A204.1 (cell line): ENCODE results near the gene NMT2.

Experiments used
- FAIRE-seq: peaks from 2 replicates; lab custom pipeline; 2012; peaks lifted over from hg19 to GRCh38; lab: Jason Lieb, UNC

Gene NMT2

GRCh38 chr10:15092855-15093408, 75.6 kb downstream of the NMT2 start:
- FAIRE-seq: no peak

GRCh38 chr10:15091418-15091817, 77.1 kb downstream of the NMT2 start:
- no peak for FAIRE-seq

DNA sequence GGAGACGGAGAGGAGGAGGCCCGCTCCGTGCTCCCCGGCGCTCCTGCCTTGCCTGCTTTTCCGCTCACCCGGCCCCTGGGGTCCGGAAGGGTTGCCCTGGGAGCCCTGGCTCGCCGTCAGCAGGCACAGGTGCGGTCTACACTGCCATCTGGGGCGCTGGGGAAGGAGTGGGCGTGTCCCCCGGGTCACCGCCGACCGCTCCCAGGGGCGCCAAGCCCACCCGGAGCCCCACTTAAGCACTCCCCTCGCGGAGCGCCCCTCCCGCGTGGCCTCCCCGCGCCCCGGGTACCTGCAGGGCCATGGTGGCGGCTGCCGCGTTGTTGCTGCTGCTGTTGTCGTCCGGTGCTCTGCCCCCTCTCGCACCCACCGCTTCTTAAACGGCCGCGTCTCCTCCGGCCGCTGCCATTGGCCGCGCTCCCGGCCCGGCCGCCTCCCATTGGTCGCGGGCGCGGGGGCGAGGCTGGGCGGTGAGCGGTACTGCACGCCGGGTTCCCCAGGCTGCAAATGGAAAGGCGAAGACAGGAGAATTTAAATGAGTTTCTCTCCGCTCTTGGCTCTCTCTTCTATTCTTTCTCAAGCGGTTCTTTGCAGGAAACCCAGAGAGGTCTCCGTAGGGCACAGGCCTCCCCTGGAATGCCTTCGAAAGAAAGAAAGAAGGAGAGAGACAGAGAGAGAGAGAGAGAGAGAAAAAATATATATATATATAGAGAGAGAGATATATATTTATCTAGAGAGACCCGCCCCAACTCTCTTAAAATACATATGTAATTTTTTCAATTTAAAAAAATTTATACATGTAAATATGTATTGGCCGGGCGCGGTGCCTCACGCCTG, 79.8 kb downstream of the NMT2 start, which contains the start of gene ACBD7:
Gene ACBD7 (minus strand): TSS at position 349 of the 834 bp plus-strand sequence. CDS start 48 bp downstream, at position 301.
- FAIRE-seq: no peak

GRCh38 chr10:15084502-15084922, 84.0 kb downstream of the NMT2 start:
- FAIRE-seq: peak; percentile 99

DNA sequence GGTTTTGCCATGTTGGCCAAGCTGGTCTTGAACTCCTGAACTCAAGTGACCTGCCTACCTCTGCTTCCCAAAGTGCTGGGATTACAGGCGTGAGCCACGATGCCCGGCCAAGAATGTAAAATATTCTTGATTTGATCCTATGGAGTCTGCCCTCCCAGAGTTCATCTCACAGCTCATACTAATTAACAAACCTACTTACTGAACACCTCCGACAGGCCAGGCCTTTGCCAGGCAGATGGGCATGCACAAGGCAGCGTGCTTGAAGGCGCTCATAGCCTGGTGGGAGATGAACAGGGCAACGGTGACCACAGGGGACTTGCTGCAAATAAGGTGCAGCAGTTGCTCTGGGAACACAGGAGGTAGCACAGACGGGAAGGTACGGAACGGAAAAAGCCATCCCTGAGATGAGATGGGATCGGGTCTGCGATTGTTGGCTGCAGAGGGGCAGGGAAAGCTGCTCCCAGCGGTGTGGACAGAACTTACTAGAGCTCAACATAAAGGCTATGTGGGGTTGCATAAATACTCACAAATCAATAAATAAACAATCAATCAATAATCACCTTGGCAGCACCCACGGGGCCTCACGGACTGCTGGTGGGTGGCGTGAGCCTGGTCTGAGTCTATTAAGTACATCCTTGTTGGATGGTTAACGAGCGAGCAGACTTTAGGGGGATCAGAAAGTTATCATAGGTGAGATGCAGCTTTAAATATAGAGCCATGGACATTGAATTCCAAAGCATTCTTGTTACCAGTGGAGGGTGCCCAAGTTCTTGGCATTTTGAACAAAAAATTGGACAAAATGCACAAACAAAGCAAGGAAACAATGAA, 84.6 kb downstream of the NMT2 start:
- FAIRE-seq: no peak

- no peak for FAIRE-seq
Observed at GRCh38 chr10:15075421-15075820, 93.1 kb downstream of the NMT2 start.

GRCh38 chr10:15072358-15072757, 96.1 kb downstream of the NMT2 start:
- FAIRE-seq: no peak

GRCh38 chr10:15069230-15069629, 99.3 kb downstream of the NMT2 start:
- FAIRE-seq: no peak

GRCh38 chr10:15068802-15069201, 99.7 kb downstream of the NMT2 start:
- no peak for FAIRE-seq

DNA sequence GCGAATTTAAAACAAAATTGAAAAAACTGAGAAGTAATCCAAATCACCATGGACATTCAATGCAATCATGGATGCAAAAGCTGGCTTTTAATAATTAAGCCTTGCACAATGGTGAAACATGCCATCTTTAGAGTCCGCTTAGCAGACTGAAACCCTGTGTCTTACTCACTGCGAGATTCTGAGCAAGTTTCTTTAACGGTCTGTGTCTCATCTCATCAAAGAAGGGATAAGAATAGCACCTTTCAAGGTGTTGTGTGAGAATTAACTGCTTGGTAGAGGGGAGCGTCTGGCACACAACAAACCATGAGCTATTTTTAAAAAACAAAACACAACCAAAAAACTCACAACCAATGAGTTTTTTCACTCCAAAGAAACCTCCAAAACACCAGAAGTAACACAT, 101.3 kb downstream of the NMT2 start:
- no peak for FAIRE-seq

DNA sequence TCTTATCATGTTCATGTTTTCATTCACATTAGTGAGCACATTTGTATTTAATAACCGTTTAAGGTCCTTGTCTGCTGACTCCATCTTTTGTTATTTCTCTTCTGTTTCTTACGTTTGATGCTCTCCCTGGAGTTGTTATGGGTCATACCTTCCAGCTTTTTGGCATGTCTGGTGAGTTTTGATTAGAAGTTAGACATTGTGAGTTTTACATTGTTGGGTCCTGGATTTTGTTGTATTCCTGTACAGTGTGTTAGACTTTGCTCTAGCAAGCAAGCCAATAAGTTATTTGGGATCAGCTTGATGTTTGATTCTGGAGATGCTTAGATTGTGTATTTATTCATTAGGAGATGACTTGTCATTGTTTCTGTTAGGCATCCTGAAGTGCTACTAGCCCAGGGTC, 107.9 kb downstream of the NMT2 start:
- no peak for FAIRE-seq

DNA sequence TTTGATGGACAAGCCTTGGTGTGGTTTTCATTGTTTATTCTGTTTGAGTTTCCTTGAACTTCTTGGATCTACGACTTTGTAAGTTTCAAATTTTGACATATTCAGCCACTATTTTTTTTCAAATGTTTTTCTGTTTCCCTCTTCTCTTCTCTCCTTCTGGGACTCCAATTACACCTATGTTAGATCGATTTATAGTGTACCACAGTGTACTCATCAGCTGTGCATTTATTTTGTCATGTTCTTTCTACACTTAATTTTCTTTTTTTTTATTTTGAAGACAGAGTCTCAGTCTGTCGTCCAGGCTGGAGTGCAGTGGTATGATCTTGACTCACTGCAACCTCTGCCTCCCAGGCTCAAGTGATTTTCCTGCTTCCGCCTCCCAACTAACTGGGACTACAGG, 108.6 kb downstream of the NMT2 start:
- FAIRE-seq: no peak

GRCh38 chr10:15058689-15059088, 109.8 kb downstream of the NMT2 start:
- no peak for FAIRE-seq
